Ammon's horn (tissue), 1 donor: ENCODE results near the gene AFDN.

ENCODE experiments used
- DNase-seq: peaks from one replicate; pipeline ENCODE4 v3.0.0-alpha.2; 2016; ENCODE audit warnings: low spot score

AFDN gene, protein sequence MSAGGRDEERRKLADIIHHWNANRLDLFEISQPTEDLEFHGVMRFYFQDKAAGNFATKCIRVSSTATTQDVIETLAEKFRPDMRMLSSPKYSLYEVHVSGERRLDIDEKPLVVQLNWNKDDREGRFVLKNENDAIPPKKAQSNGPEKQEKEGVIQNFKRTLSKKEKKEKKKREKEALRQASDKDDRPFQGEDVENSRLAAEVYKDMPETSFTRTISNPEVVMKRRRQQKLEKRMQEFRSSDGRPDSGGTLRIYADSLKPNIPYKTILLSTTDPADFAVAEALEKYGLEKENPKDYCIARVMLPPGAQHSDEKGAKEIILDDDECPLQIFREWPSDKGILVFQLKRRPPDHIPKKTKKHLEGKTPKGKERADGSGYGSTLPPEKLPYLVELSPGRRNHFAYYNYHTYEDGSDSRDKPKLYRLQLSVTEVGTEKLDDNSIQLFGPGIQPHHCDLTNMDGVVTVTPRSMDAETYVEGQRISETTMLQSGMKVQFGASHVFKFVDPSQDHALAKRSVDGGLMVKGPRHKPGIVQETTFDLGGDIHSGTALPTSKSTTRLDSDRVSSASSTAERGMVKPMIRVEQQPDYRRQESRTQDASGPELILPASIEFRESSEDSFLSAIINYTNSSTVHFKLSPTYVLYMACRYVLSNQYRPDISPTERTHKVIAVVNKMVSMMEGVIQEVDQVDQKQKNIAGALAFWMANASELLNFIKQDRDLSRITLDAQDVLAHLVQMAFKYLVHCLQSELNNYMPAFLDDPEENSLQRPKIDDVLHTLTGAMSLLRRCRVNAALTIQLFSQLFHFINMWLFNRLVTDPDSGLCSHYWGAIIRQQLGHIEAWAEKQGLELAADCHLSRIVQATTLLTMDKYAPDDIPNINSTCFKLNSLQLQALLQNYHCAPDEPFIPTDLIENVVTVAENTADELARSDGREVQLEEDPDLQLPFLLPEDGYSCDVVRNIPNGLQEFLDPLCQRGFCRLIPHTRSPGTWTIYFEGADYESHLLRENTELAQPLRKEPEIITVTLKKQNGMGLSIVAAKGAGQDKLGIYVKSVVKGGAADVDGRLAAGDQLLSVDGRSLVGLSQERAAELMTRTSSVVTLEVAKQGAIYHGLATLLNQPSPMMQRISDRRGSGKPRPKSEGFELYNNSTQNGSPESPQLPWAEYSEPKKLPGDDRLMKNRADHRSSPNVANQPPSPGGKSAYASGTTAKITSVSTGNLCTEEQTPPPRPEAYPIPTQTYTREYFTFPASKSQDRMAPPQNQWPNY (N-terminal part only)

DNA sequence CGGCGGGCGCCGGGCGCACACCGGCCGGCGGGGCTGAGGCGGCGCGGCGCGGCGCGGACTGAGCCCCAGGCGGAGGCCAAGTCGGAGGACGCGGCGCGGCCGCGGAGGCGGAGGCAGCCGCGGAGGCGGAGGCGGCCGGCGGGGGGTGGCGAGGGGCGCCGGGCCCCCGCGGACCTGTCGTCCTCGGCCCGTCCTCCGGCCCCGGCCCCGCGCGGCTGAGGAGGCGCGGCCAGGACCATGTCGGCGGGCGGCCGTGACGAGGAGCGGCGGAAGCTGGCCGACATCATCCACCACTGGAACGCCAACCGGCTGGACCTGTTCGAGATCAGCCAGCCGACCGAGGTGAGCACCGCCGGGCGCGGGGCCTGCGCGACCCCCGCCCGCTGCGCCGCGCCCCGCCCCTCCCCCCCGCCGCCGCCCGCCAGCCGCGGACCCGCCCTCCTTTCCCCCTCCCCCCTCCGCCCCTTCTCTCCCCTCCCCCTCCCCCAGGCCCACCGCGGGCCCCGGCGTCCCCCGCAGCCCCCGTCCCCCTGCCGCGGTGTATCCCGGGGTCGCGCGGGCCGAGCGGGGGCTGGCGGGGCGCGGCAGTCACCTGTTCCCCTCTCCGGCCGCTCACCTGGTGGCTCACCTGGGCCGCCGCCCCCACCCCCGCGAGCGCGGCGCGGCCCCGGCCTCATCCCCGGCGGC, at the start of gene AFDN:
Gene AFDN (plus strand): TSS at position 16 of the 687 bp plus-strand sequence. CDS start 222 bp downstream, at position 238.
- DNase-seq, result no peak

DNA sequence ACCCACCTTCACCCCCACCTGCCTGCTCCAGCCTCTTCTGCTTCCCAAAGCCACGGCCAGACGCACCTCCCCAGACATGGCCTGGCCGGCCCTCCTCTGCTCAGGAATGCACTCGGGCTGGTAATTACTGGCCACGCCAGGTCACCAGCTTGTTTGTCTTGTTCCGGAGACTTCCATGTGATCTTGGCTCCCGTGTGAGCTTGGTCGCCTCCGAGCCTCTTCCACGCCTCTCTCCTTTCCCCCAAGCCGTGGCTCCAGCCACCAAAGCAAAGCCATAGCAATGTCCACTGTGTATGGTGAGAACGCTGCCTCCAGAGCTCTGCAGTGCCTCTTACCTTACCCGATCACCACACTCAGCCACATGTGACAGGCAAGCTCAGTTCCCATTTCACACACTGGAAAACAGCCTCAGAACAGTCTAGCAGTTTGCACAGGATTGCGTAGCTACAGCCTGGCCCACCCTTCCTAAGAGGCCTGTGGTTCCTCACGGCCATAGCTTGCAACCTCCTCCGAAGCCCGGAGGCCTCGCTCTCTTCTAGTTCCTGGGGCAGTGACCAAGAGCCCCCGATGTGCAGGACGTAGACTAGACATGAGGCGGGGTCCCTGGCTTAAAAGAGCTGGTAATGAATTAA, 48.1 kb upstream of the AFDN start:
- no peak for DNase-seq

DNA sequence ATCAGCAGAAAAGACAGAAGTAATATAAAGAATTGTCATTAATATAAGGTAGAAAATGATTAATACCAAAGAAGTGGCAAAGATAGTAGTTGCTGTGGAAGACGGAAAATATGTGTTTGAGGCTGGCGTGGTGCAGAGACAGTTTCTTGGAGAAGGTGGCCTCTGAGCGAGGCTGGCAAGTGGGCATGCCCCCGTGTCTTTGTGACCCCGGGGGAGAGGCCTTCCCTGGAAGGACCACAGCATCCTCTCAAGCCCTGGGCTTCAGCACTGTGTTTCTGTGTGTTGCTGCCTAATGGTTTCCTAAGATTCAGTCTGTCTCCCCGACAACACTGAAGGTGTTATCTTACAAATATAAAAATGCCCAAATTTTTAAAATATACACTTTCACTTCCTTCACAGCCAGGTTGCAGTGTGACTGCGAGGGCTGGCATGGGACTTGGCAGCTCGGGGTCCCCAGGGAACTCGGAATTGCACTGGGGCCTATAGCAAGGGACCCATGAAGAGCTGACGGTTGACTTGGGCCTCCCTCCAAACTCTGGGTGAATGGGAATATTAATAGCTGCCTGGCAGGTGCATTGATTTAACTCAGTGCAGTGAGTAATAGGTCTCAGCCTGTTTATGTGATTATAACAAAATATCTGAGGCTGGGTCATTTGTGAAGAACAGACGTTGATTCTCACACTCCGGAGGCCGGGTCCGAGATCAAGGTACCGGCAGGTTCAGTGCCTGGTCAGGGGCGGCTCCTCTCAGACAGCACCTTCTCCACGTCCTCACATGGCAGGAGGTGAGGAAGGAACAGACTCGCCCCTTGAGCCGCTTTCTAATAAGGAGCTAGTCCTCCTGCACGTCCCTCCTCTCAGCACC, 47.4 kb upstream of the AFDN start:
- DNase-seq, result no peak

DNA sequence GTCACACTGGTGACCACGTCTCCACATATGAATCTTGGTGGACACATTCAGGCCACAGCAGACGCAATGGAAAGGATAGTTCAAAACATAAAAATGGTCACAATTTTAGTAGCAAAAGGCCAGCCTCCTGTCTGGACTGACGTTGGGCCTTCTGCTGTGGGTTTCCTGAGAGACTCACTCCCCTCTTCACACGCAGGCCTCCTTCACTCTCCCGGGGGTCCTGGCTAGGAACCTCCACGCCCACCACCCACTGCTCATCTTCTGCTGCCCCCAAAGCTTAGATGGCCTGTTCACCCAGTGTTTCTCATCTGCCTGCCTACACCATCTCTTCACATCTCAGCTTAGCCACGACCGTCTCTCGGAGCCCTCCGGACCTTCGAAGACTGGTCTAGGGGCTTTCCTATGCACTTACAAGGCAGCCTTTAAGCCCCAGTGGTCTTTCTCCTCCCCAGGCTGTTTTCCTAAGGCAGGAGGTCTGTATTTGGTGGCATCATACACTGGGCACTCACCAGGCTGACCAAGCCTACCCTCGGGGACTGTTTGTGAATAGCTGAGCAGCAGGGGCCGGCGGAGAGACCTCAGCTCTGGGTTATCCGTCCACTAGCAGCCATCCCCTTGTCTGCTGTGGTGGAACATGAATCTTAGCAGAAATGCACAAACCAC, 46.6 kb upstream of the AFDN start:
- no peak for DNase-seq

DNA sequence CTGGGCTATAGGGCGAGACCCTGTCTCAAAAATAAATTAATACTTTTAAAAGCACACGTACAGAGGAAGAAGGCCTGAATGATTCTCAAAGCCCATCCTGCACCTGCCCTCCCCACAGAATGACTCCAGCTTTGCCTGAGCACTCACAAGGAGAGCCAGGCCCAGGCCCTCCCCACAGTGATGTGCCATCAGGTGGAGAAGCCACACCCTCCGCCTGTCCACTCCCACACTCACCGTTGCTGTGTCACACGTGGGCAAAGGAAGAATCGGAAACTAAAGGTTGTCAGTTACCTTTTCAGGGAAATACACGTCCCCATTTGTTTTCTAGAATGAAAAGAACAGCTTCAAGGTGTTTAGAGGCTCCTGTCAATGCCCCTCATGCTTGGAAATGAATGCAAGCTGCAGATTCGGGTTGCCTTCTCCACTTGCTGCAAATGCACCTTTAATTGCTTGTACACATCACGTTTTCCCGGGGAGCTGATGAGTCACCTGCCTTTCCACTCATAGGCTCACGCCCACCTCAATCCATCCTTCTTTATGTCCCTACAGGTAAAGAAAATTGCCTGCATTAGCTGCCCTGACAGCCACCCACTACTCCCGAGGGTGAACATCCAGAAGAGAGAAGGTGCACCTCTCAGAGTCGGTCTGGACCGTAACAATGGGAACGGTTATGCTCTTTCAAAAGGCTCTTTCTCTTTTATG, 45.5 kb upstream of the AFDN start:
- no peak for DNase-seq

DNA sequence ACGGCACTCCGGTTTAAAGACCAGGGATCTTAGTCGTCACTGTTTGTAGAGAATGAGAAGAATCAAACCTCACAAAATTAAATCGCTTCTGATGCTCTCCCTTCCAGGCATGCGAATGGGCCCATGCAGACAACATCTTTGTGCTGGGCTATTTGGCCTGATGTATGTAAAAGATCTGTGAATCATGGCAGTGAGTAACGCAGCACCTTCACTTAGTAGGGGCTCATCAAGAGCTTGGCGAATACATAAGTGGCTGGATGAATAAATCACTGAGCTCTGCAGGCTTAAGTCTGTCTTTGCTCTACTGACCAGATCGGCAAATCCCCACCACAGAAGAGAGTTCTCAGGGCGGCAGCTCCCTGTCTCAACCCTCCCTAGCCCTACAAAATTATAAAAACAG, 44.8 kb upstream of the AFDN start:
- DNase-seq, result no peak

DNA sequence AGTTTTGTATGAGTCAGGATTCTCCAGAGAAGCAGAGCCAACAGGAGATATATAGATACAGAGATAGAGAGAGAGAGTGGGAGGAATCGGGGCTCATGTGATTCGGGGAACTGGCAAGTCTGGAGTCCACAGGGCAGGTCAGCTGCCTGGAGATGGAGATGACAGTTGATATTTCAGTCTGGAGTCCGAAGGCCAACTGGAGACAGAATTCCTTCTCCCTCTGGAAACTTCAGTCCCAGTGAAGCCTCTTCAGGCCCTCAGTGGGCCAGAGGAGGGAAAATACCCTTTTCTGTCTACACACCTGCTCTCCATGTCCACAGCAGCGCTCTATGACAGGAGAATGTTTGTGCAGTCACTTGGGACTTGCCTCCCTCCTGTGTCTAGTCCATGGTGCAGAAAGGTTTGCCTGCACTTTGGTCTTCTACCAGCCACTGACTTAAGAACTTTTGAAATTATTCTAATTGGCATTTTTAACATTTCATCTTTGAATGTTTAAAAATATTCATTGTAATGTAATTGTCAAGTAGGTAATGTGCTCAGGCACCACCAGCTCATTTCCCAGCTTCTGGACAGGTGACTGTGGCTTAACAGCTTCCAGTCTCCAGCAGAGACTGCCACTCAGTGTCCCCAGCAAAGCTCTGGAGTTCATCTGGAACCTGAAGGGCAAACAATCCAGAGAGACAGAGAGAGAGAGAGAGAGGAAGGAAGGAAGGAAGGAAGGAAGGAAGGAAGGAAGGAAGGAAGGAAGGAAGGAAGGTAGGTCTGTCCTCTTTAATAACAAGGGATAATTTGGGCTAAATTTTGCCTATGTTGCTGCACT, 43.8 kb upstream of the AFDN start:
- no peak for DNase-seq

DNA sequence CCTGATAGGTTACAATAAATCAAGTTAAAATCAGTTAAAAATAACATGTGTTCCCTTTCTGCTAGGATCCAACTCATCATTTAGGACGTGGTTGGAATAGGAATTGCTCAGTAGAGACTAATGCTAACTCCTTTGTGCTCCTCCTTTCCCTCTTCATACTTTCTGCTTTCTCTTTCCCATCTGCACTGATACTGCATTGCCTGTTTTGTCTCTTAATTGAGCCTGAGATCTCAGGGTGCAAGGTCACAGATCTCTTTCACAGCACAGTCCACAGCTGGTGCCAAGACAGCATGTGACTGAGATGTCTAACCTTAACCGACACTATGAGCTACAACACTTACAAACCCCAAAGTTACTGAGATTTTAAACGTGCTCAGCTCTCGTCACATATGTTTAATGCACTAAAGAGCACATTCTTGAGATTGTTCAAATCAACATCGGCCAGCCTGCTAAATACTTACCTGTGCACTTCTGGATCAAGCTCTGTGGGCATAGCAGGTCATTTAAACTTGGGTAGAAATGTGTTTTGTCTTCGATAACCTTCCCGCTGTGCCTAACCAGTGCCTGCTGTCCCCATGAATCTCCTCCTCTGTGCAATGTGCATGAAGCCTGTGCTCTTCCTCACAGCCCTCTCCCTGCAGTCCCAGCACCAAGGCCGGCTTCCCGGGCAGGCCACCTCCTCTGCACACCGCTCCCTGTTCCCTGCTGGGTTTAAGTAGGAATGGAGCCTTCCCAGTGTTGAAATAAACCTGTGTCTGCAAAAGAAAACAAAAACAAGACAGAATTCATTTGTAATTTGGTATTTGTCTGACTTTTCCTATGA, 39.6 kb upstream of the AFDN start:
- no peak for DNase-seq

DNA sequence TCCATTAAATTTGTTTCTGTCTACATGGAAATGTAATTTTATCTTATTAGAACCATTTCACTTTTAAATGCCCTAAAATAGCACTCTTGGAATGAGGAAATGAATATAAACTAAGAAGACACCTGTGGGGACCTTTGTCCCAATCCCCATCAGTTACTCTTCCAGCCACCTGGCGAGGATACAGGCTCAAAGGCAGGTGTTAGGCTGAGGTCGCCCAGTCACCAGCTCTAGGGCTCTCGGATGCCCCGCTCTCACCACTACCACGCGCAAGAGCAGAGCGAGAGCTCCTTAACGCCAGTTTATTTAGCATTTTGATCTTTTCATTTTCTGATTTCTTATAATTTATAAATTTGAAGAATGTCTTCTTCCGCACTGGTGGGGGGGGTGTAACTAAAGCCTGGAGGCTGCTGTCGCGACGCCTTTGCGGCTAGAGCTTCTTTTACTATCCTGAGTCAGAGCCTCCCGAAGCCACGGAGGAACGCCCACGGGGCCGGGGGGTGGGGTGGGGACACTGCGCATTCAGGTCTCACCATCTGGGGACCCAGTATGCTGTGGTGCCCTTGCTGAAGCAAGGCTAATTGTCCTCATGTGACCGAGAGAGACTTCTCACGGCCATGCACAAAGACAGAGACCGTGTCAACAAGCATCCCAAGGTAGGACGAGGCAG, 38.7 kb upstream of the AFDN start:
- DNase-seq, result no peak

DNA sequence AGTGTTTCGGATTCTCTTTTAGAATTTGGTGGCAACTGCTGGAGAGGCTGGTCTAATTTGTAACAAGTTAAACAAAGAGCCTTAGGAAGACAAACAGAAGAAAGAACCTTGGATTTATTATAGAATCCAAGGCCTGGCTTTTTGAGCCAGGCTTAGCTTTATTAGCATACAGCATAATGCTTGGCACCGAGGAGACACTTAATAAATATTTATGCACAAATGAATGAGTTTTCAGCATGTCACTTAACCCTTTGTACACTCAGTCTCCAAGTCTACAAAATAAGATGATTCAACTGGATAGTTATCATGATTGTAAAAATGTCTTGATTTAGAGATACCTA, 38.2 kb upstream of the AFDN start:
- no peak for DNase-seq

DNA sequence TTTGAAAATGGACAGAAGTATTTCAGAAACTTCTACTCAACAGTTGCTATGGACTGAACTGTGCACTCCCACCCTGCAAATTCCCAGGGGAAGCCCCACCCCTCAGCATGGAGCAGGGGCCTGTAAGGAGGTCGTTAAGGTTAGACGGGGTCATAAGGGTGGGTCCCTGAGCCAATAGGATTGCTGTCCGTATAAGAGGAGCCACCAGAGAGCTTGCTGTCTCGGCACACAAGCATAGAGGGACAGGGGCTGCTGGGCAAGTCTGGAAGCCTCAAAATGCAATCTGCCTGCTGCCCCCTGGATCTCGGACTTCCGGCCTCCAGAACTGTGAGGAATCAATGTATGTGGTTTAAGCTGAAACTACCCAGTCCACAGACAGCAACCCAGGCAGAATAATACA, 37.4 kb upstream of the AFDN start:
- no peak for DNase-seq

DNA sequence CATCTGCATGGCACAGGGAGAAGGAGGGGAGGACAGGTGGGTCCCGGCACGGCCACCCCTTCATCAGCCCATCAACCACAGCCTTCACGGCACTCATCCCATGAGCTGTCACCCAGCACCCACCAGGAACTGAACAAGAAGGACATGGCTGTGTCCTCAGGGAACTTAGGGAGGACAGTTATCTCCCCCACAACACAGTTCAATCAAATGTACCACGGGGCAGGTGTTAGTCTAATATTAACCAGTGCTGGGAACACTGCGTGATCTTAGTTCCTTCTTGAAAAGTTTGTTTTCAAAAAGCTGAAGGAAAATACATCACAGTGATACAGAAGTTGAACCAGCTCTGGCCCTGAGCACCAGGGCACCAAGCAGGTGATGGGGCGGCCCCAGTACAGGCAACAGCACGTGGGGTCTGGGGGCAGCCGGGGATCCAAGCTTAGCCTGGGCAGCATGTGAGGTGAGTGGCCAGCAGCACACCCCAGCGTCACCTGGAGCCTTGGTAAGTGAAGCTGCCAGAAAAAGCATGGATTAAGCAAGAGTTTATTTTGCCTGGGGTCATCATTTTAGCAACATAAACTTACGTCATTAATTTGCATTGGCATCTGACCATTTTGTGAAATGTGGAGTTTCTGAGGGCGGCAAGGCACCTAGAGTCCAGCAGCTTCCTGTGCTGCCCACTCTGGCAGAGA, 35.5 kb upstream of the AFDN start:
- DNase-seq, result no peak

DNA sequence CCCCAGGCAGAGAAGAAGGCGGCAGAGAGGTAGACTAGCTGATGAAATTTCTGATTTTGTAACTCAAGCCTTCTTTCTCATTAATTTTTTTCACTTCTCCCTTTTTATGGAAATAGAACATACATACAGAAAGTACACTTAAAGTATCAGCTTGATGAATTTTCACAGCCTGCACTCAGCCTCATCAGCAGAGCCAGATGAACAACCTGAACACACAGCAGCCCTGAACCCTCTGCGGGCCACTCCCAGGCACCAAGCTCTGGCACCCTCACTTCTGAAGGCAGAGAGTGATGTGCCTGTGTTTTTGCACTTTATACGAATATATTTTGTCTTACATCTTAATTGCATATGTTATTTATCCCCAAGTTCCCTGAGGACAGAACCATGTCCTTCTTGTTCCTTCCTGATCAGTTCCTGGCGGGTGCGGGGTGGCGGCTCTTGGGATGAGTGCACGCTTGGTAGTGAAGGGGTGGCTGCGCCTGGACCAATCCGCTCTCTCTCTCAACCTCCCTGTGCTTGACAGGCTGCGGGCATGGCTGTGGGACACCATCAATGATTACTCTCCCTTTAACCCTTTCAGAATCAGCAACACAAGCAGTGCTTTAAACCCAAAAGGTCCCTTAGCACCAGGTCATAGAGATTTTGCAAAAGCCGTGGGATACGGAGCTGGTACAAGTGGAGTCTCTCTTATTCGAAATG, 34.8 kb upstream of the AFDN start:
- DNase-seq, result no peak

DNA sequence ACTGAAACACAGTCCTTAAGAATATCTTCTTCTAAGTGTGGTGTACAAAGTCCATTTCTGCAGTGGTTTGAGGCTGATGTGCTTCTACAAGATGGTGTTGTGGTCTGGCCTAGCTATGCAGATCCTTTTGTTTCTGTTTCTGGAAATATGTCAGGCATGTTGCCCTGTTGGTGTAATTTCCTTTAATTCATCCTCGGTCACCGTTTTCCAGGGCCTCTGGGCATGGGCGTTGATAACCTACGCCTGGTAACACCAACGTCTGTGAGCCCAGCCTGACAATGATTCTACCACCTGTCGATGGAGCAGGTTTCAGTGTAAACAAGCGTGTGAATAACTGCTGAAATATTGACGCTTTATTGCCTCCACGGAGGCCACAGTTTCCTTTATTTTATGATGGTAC, 33.3 kb upstream of the AFDN start:
- DNase-seq, result no peak
